Stimulated activated CD8-positive, alpha-beta memory T cell treated with anti-CD3 and anti-CD28 coated beads, Interleukin-15, amount 100 ng/mL, for 1 hour (primary cell): ENCODE measurements around the gene RBM43.
"Not testable (repeated sequence)": the region's sequence is repeated elsewhere in the genome, so short reads cannot be mapped to it uniquely, and the experiment has no call there.

Experiments used
- DNase-seq: peaks from one replicate; pipeline ENCODE4 v3.0.0-alpha.2; 2020; ENCODE audit warnings: low read depth

Gene RBM43

GRCh38 chr2:151268085-151268484 lies 6.4 kb upstream of the RBM43 start:
- no peak for DNase-seq

GRCh38 chr2:151267537-151267936 lies 5.9 kb upstream of the RBM43 start:
- DNase-seq: no peak

- DNase-seq: no peak
Observed at GRCh38 chr2:151265991-151266390, 4.3 kb upstream of the RBM43 start.

GRCh38 chr2:151264157-151264825 lies 2.6 kb upstream of the RBM43 start:
- no peak for DNase-seq

GRCh38 chr2:151262629-151263028 lies 966 bp upstream of the RBM43 start:
- no peak for DNase-seq

GRCh38 chr2:151261977-151262291 lies 271 bp upstream of the RBM43 start:
- no peak for DNase-seq

- DNase-seq: no peak
Observed at GRCh38 chr2:151260573-151261230, 961 bp downstream of the RBM43 start.

- no peak for DNase-seq
Observed at GRCh38 chr2:151258121-151258520, 3.5 kb downstream of the RBM43 start.

GRCh38 chr2:151252646-151253045 lies 9.0 kb downstream of the RBM43 start:
- no peak for DNase-seq

- DNase-seq: no peak
Observed at GRCh38 chr2:151251012-151251411, 10.7 kb downstream of the RBM43 start.

- DNase-seq: no peak
Observed at GRCh38 chr2:151247432-151247831, 14.2 kb downstream of the RBM43 start.

GRCh38 chr2:151246152-151246551 lies 15.5 kb downstream of the RBM43 start:
- no peak for DNase-seq

- DNase-seq: no peak
Observed at GRCh38 chr2:151243468-151243867, 18.2 kb downstream of the RBM43 start.

GRCh38 chr2:151241224-151241623 lies 20.4 kb downstream of the RBM43 start:
- DNase-seq: no peak

- no peak for DNase-seq
Observed at GRCh38 chr2:151240433-151240832, 21.2 kb downstream of the RBM43 start.

- DNase-seq: no peak
Observed at GRCh38 chr2:151239624-151240023, 22.0 kb downstream of the RBM43 start.

- DNase-seq: no peak
Observed at GRCh38 chr2:151238527-151239487, 22.9 kb downstream of the RBM43 start.

GRCh38 chr2:151237422-151238025 lies 24.1 kb downstream of the RBM43 start:
- DNase-seq: no peak

GRCh38 chr2:151233760-151234159 lies 27.9 kb downstream of the RBM43 start:
- not testable (repeated sequence) for DNase-seq

GRCh38 chr2:151233288-151233687 lies 28.4 kb downstream of the RBM43 start:
- not testable (repeated sequence) for DNase-seq

- DNase-seq: no peak
Observed at GRCh38 chr2:151230627-151231140, 31.0 kb downstream of the RBM43 start.

GRCh38 chr2:151228847-151229512 lies 32.7 kb downstream of the RBM43 start:
- DNase-seq: no peak
